GM12892 (cell line): Measurements from ENCODE around the gene SOX6.

Experiments used
- POLR2A ChIP-seq: IDR thresholded peaks from 2 replicates; pipeline ENCODE4 v1.6.1; 2011; ENCODE audit warnings: low read depth, low read length, control low read depth
- POLR2AphosphoS5 ChIP-seq: IDR thresholded peaks from 2 replicates; pipeline ENCODE4 v1.6.1; 2011; ENCODE audit warnings: low read depth, low read length, control low read depth
- TAF1 ChIP-seq: IDR thresholded peaks from 2 replicates; pipeline ENCODE4 v1.6.1; 2011; ENCODE audit warnings: low read depth, mild to moderate bottlenecking, control low read depth, low read length, borderline replicate concordance

- no peak for TF ChIP-seq TAF1
- TF ChIP-seq POLR2A, result no peak
- TF ChIP-seq POLR2AphosphoS5, result no peak
Observed at GRCh38 chr11:15976433-15977045, 379.8 kb downstream of the SOX6 start.
